WTC11 (cell line): ENCODE data around the gene JOSD1. TPM values are rescaled to one million over a fixed set of nuclear protein-coding genes. Genes with fewer than 3 reads are reported as not detected.
A peak's percentile ranks its signal among the peaks of the same experiment; 100 is the strongest.

Source experiments
- ATAC-seq: fragments of 200-7000 bp; cut with Tn5 transposase; 2 replicates; pipeline ENCODE4 v1.10.0; 2021; ENCODE audit warnings: mild to moderate bottlenecking, moderate library complexity
- CTCF ChIA-PET: fragments of 300-600 bp; sonication (Branson Sonifier 250); formaldehyde crosslinking; loops from one replicate; lab custom pipeline; 2021; ENCODE audit warnings: antibody characterized with exemption; lab: Charles Lee
- POLR2A ChIA-PET: fragments of 350-600 bp; sonication (Branson Sonifier 250); formaldehyde crosslinking; loops from one replicate; lab custom pipeline; 2021; ENCODE audit warnings: antibody characterized with exemption; lab: Charles Lee
- DNase-seq: peaks from one replicate; pipeline ENCODE4 v3.0.0; 2021; ENCODE audit warnings: low spot score
- H3K27ac Mint-ChIP-seq: 2 replicates; pipeline ENCODE4 v1.8.0; 2021; ENCODE audit warnings: mixed read lengths
- H3K27me3 Mint-ChIP-seq: 2 replicates; pipeline ENCODE4 v1.8.0; 2021; ENCODE audit warnings: low read depth, mild to moderate bottlenecking, moderate library complexity, mixed read lengths
- H3K36me3 Mint-ChIP-seq: 2 replicates; pipeline ENCODE4 v1.8.0; 2021; ENCODE audit warnings: mixed read lengths
- H3K4me1 Mint-ChIP-seq: 2 replicates; pipeline ENCODE4 v1.8.0; 2022; ENCODE audit warnings: mixed read lengths
- H3K4me3 Mint-ChIP-seq: 2 replicates; pipeline ENCODE4 v1.8.0; 2021; ENCODE audit warnings: mild to moderate bottlenecking, moderate library complexity, mixed read lengths
- H3K9me3 Mint-ChIP-seq: 2 replicates; pipeline ENCODE4 v1.8.0; 2021; ENCODE audit warnings: mixed read lengths
- CDX4 ChIP-seq: fragments of 250-450 bp; sonication (Bioruptor Pico); IDR thresholded peaks from 2 replicates; pipeline ENCODE4 v1.9.0; 2021; ENCODE audit warnings: moderate library complexity, mild to moderate bottlenecking, inconsistent platforms, borderline replicate concordance
- CREB1 ChIP-seq: sonication (generic); formaldehyde crosslinking; IDR thresholded peaks from 2 replicates; pipeline ENCODE4 v1.8.0; 2023; ENCODE audit warnings: mild to moderate bottlenecking, missing genetic modification reagents
- EMX1 ChIP-seq: fragments of 250-450 bp; sonication (Bioruptor Pico); IDR thresholded peaks from 2 replicates; pipeline ENCODE4 v1.8.0; 2021; ENCODE audit warnings: mild to moderate bottlenecking
- FOXP1 ChIP-seq: sonication (generic); formaldehyde crosslinking; IDR thresholded peaks from 2 replicates; pipeline ENCODE4 v1.8.0; 2022; ENCODE audit warnings: missing genetic modification reagents, mild to moderate bottlenecking, moderate library complexity, borderline replicate concordance
- JUN ChIP-seq: sonication (generic); formaldehyde crosslinking; IDR thresholded peaks from 2 replicates; pipeline ENCODE4 v1.8.0; 2023; ENCODE audit warnings: mild to moderate bottlenecking, missing genetic modification reagents
- KAT7 ChIP-seq: sonication (generic); formaldehyde crosslinking; IDR thresholded peaks from 2 replicates; pipeline ENCODE4 v1.8.1; 2023; ENCODE audit warnings: missing genetic modification reagents, mild to moderate bottlenecking, borderline replicate concordance
- MLX ChIP-seq: sonication (generic); formaldehyde crosslinking; IDR thresholded peaks from 2 replicates; pipeline ENCODE4 v1.8.1; 2023; ENCODE audit warnings: mild to moderate bottlenecking, missing genetic modification reagents, moderate library complexity
- NFATC4 ChIP-seq: fragments of 250-450 bp; sonication (Bioruptor Pico); IDR thresholded peaks from 2 replicates; pipeline ENCODE4 v1.9.0; 2021; ENCODE audit warnings: mild to moderate bottlenecking
- NR1H2 ChIP-seq: sonication (generic); formaldehyde crosslinking; IDR thresholded peaks from 2 replicates; pipeline ENCODE4 v1.9.0; 2021; ENCODE audit warnings: mild to moderate bottlenecking, moderate library complexity, missing genetic modification reagents
- RELA ChIP-seq: sonication (generic); formaldehyde crosslinking; IDR thresholded peaks from 2 replicates; pipeline ENCODE4 v1.8.1; 2022; ENCODE audit warnings: missing genetic modification reagents, mild to moderate bottlenecking, borderline replicate concordance
- SMAD3 ChIP-seq: sonication (generic); formaldehyde crosslinking; IDR thresholded peaks from 2 replicates; pipeline ENCODE4 v1.8.0; 2022; ENCODE audit warnings: missing genetic modification reagents, mild to moderate bottlenecking, borderline replicate concordance
- SMAD4 ChIP-seq: sonication (generic); formaldehyde crosslinking; IDR thresholded peaks from 2 replicates; pipeline ENCODE4 v1.8.0; 2022; ENCODE audit warnings: mild to moderate bottlenecking, missing genetic modification reagents
- SOX15 ChIP-seq: fragments of 250-450 bp; sonication (Bioruptor Pico); IDR thresholded peaks from 2 replicates; pipeline ENCODE4 v1.9.0; 2021; ENCODE audit warnings: mild to moderate bottlenecking
- ZNF121 ChIP-seq: sonication (generic); formaldehyde crosslinking; IDR thresholded peaks from 2 replicates; pipeline ENCODE4 v1.8.0; 2023; ENCODE audit warnings: missing genetic modification reagents
- ZNF219 ChIP-seq: sonication (generic); formaldehyde crosslinking; IDR thresholded peaks from 2 replicates; pipeline ENCODE4 v1.8.0; 2023; ENCODE audit warnings: missing genetic modification reagents, mild to moderate bottlenecking, borderline replicate concordance
- ZNF396 ChIP-seq: fragments of 250-450 bp; sonication (Bioruptor Pico); IDR thresholded peaks from 2 replicates; pipeline ENCODE4 v1.8.0; 2021; ENCODE audit warnings: mild to moderate bottlenecking, moderate library complexity, borderline replicate concordance
- ZNF671 ChIP-seq: fragments of 250-450 bp; sonication (Bioruptor Pico); IDR thresholded peaks from 2 replicates; pipeline ENCODE4 v1.8.0; 2021; ENCODE audit warnings: mild to moderate bottlenecking
- total RNA-seq: library from RNA; stranded (reverse); gene quantifications from 3 replicates; pipeline ENCODE4 v1.2.3, GENCODE V29; 2021
- TF ChIP-seq, protein P1 (sequence below): sonication (generic); formaldehyde crosslinking; IDR thresholded peaks from 2 replicates; pipeline ENCODE4 v1.8.1; 2023; ENCODE audit warnings: mild to moderate bottlenecking, missing genetic modification reagents, borderline replicate concordance
- TF ChIP-seq, protein P2 (sequence below): sonication (generic); formaldehyde crosslinking; IDR thresholded peaks from 2 replicates; pipeline ENCODE4 v1.8.0; 2022; ENCODE audit warnings: mild to moderate bottlenecking, missing genetic modification reagents
- TF ChIP-seq, protein P3 (sequence below): sonication (generic); formaldehyde crosslinking; IDR thresholded peaks from 2 replicates; pipeline ENCODE4 v1.8.0; 2022; ENCODE audit warnings: mild to moderate bottlenecking, missing genetic modification reagents
- TF ChIP-seq, protein P4 (sequence below): sonication (generic); formaldehyde crosslinking; IDR thresholded peaks from 2 replicates; pipeline ENCODE4 v1.8.1; 2022; ENCODE audit warnings: low read depth, missing genetic modification reagents, borderline replicate concordance

JOSD1 gene
- total RNA-seq, 1 experiment from 2014 or later = 24.5 TPM

DNA sequence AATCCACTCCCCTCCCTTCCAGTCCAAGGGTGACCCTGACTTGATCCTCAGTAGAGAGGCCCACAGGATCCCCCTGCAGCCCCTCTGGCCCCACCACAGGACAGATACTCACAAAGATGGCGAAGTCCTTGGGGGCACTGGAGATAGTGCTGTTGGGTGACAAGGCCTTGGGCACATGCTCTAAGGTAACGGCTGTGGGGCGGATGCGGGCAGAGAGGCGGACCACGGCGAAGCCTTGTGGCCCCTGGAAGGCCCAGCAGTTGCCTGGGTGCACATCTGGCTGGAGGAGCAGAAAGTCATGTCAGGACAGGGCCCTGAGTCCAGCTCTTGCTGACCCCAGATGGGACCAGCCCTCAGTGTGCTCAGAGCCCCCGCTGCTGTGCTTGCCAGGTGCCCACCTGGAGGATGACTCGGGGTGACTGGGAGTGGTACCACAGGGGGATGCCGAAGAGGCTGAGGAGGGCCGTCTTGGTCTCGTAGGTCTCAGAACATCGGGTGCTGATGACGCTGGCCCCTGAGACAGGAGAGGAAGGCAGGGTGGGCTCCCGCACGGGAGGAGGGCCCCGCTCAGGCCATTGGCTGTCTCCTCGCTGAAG lies 37.8 kb upstream of the JOSD1 start (continued):
- TF ChIP-seq KAT7 (CRISPR knock-in tag) = no peak
- TF ChIP-seq, protein P1, sequence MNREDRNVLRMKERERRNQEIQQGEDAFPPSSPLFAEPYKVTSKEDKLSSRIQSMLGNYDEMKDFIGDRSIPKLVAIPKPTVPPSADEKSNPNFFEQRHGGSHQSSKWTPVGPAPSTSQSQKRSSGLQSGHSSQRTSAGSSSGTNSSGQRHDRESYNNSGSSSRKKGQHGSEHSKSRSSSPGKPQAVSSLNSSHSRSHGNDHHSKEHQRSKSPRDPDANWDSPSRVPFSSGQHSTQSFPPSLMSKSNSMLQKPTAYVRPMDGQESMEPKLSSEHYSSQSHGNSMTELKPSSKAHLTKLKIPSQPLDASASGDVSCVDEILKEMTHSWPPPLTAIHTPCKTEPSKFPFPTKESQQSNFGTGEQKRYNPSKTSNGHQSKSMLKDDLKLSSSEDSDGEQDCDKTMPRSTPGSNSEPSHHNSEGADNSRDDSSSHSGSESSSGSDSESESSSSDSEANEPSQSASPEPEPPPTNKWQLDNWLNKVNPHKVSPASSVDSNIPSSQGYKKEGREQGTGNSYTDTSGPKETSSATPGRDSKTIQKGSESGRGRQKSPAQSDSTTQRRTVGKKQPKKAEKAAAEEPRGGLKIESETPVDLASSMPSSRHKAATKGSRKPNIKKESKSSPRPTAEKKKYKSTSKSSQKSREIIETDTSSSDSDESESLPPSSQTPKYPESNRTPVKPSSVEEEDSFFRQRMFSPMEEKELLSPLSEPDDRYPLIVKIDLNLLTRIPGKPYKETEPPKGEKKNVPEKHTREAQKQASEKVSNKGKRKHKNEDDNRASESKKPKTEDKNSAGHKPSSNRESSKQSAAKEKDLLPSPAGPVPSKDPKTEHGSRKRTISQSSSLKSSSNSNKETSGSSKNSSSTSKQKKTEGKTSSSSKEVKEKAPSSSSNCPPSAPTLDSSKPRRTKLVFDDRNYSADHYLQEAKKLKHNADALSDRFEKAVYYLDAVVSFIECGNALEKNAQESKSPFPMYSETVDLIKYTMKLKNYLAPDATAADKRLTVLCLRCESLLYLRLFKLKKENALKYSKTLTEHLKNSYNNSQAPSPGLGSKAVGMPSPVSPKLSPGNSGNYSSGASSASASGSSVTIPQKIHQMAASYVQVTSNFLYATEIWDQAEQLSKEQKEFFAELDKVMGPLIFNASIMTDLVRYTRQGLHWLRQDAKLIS = no peak
- TF ChIP-seq SMAD3 (CRISPR knock-in tag) = no peak
- TF ChIP-seq RELA (CRISPR knock-in tag) = no peak
- TF ChIP-seq NFATC4 (CRISPR knock-in tag) = no peak
- TF ChIP-seq NR1H2 (CRISPR knock-in tag) = no peak
- no peak for TF ChIP-seq ZNF671 (CRISPR knock-in tag)
- TF ChIP-seq SOX15 (CRISPR knock-in tag) = no peak

DNA sequence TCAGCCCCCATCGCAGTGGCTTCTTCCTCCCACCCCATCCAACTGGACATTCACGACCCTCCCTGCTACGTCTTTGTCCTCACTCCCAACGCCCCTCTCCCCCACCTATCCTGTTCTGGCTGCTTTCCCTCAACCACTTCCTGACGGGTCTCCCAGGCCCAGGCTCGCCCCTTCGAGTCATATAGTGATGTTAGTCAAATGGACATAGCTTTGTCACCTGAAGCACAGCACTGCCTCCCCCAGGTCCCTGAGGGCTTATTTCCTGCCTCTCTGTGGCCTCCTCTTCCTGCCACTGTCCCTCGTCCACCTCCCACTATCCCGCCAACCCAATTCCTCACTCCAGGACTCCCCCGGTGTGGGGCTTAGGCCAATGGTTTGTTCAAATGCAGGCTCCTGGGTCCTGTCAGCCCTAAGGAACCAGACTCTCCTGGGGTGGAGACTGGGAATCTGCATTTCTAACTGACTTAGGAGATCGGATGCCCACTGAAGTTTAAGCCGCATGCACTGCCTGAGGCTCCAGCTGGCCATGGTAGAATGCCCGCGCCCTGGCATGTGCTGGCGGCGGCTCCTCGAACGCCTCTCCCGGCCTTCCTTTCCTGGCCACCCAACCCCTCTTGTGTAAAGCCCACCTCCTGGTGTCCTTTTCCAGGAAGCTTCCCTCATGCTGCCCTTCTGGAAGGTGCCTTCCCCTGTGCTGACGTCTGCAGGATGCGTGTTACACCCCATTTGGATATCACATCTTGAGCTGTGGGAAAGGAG lies 36.7 kb upstream of the JOSD1 start:
- CTCF ChIA-PET = interaction anchor here (1.2 to 2.0 kb wide), 2 partner anchors 13 to 31 kb away, joined by 6 read pairs; no protein-coding TSS in a partner anchor
- no peak overlapping the region for H3K4me3 Mint-ChIP-seq

GRCh38 chr22:38736257-38736570 lies 35.5 kb upstream of the JOSD1 start:
- H3K9me3 Mint-ChIP-seq = no peaks in the 10 kb centered on the region
- CTCF ChIA-PET = interaction anchor here (1.1 to 4.0 kb wide), 3 partner anchors 12 to 33 kb away, joined by 3 to 43 read pairs (median 6); no protein-coding TSS in a partner anchor
- TF ChIP-seq, protein P2, sequence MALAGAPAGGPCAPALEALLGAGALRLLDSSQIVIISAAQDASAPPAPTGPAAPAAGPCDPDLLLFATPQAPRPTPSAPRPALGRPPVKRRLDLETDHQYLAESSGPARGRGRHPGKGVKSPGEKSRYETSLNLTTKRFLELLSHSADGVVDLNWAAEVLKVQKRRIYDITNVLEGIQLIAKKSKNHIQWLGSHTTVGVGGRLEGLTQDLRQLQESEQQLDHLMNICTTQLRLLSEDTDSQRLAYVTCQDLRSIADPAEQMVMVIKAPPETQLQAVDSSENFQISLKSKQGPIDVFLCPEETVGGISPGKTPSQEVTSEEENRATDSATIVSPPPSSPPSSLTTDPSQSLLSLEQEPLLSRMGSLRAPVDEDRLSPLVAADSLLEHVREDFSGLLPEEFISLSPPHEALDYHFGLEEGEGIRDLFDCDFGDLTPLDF (CRISPR knock-in tag) = no peak
- no peak for TF ChIP-seq MLX
- TF ChIP-seq EMX1 = 0 out of 2 replicates have a peak, but pooled peaks have one; percentile 28
- no peak for TF ChIP-seq ZNF121 (CRISPR knock-in tag)
- TF ChIP-seq, all 79 proteins: peak for 1
- no peak overlapping the region; the same call in 1 of the 2 replicates for H3K27ac Mint-ChIP-seq
- H3K4me1 Mint-ChIP-seq = 0 out of 2 replicates have a peak, but pooled peaks cover 3% of the 10 kb centered on the region
- H3K4me3 Mint-ChIP-seq = no peak overlapping the region
- H3K36me3 Mint-ChIP-seq = peaks cover 19% of the 10 kb centered on the region
- POLR2A ChIA-PET = no interaction called here
- no peaks in the 10 kb centered on the region for H3K27me3 Mint-ChIP-seq
- no peak for ATAC-seq
- DNase-seq = no peak

More for the DNA sequence above, 36.7 kb upstream of the JOSD1 start:
- no peak overlapping the region for H3K27ac Mint-ChIP-seq
- DNase-seq (no peak), ATAC-seq (no peak)
- no peaks in the 10 kb centered on the region for H3K9me3 Mint-ChIP-seq
- H3K27me3 Mint-ChIP-seq = no peaks in the 10 kb centered on the region
- H3K36me3 Mint-ChIP-seq = peaks cover 25% of the 10 kb centered on the region
- H3K4me1 Mint-ChIP-seq = 0 out of 2 replicates have a peak, but pooled peaks cover 3% of the 10 kb centered on the region
- POLR2A ChIA-PET = no interaction called here
- TF ChIP-seq SMAD4 (CRISPR knock-in tag) = no peak
- TF ChIP-seq FOXP1 (CRISPR knock-in tag) = no peak
- no peak for TF ChIP-seq CDX4 (CRISPR knock-in tag)
- TF ChIP-seq CREB1 = no peak
- TF ChIP-seq JUN = no peak
- TF ChIP-seq NFATC4 (CRISPR knock-in tag) = no peak
- no peak for TF ChIP-seq ZNF219 (CRISPR knock-in tag)
- TF ChIP-seq, protein P3, sequence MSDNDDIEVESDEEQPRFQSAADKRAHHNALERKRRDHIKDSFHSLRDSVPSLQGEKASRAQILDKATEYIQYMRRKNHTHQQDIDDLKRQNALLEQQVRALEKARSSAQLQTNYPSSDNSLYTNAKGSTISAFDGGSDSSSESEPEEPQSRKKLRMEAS (CRISPR knock-in tag) = no peak
- TF ChIP-seq, protein P4, sequence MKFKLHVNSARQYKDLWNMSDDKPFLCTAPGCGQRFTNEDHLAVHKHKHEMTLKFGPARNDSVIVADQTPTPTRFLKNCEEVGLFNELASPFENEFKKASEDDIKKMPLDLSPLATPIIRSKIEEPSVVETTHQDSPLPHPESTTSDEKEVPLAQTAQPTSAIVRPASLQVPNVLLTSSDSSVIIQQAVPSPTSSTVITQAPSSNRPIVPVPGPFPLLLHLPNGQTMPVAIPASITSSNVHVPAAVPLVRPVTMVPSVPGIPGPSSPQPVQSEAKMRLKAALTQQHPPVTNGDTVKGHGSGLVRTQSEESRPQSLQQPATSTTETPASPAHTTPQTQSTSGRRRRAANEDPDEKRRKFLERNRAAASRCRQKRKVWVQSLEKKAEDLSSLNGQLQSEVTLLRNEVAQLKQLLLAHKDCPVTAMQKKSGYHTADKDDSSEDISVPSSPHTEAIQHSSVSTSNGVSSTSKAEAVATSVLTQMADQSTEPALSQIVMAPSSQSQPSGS (CRISPR knock-in tag) = no peak
- TF ChIP-seq KAT7 (CRISPR knock-in tag) = no peak
- TF ChIP-seq ZNF396 = no peak
